GM19455 (cell line): ENCODE results near the gene GIT1.

Source experiments
- ATAC-seq: cut with Tn5 transposase; IDR thresholded peaks from one replicate; pipeline ENCODE4 v1.9.1; 2021; ENCODE audit not compliant: unreplicated experiment

GIT1 gene, protein sequence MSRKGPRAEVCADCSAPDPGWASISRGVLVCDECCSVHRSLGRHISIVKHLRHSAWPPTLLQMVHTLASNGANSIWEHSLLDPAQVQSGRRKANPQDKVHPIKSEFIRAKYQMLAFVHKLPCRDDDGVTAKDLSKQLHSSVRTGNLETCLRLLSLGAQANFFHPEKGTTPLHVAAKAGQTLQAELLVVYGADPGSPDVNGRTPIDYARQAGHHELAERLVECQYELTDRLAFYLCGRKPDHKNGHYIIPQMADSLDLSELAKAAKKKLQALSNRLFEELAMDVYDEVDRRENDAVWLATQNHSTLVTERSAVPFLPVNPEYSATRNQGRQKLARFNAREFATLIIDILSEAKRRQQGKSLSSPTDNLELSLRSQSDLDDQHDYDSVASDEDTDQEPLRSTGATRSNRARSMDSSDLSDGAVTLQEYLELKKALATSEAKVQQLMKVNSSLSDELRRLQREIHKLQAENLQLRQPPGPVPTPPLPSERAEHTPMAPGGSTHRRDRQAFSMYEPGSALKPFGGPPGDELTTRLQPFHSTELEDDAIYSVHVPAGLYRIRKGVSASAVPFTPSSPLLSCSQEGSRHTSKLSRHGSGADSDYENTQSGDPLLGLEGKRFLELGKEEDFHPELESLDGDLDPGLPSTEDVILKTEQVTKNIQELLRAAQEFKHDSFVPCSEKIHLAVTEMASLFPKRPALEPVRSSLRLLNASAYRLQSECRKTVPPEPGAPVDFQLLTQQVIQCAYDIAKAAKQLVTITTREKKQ

GRCh38 chr17:29589524-29590410 lies at the start of gene GIT1:
Gene GIT1, minus strand, starts transcription at chr17:29589648. Its CDS starts 270 bp downstream, at chr17:29589378.
- no peak for ATAC-seq

GRCh38 chr17:29633886-29634285 lies 44.4 kb upstream of the GIT1 start:
- ATAC-seq: no peak

DNA sequence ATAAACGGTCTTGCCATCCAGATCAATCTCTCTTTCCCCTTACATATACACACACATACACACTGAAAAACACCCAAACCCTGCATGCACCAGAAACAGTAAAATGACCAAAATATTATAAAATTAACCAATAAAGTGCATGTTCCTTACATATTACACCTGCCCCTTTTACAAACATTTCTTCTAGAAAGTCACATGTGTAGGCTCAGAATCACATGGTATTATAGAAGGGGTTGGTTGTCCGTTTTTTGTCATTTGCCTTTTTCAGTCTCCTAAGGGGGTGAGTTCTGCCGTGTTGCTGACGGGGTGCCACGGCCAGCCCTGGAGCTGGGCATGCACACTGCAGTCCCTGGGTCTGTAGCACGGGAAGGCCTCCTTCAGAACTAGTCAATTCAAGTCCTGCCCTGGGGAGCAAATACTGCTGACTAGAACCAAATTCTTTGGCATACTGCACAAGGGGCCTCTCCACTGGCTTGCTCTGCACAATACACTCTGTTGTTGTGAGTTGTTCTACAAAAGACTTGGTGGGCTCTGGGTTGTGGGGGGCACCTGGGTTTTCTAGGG lies 41.3 kb upstream of the GIT1 start:
- ATAC-seq: no peak

DNA sequence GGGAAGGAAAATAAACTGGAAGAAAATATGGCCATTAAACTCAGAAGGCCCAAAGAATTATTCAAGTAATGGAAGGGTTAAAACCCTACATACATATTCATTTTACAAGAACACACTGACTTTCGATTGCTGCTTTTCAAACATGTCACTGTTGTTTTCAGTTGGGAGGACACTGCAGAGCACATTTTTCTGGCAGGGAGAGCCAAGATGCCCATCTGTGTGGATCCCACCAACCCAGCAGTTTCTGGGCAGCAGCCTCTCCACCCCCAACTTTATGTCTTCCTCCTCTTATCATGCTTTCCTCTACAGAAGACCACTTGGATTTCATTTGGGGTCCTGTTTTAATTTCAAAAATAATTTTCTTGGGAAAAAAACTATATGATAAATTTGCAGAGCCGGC lies 40.4 kb upstream of the GIT1 start:
- no peak for ATAC-seq

- no peak for ATAC-seq
These were observed 39.2 kb upstream of the GIT1 start for GRCh38 chr17:29628644-29629043.

DNA sequence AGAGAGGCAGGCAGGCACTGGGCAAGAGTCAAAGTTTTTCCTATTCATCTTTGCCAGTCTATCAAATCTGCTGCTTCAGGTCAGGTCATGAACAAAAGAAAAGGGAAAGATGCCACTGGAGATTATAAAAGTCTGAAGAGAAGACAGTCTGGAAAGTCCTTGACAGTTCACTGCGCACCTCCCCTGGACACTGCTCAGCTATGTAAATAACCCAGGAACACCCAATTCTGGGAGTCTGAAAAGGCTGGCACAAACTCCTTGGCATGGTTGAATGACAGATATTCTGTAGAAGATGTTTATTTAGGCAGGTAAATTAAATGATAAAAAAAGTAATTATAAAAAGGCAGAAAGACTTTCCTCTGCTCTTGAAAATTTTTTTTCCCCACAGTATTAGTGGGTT lies 38.5 kb upstream of the GIT1 start:
- no peak for ATAC-seq

DNA sequence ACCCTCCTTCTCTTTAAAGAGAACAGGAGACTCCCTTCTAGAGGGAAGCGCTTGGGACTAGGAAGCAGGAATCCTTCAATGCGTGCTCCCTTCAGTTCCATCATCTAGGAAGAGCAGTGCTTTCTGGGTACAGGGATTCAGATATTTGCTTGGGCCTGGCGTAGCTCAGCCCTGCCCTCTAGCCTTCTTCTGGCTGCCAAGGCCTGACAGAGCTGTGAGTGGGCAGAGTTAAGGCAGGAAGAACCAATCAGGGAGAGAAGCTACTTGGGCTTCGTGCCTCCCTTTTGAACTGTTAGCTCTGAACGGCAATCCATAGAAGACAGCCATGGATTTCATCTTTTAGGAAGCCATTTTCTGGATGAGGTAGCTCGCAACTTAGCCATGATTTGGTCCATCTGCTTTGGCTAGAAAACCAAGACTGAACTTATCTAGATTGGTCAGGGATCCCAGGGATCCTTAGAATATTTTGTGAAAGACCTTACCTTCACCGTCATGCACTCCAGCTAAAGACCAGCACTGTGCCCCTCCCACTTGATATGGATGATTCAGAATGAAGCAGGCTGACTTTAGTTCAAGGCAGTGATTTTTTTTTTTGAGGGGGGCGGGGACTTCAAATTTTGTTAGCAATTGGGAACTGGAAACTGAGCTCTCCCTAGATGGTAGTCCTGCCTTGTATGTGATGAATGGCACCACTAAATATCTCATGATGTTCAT lies 35.7 kb upstream of the GIT1 start:
- no peak for ATAC-seq

DNA sequence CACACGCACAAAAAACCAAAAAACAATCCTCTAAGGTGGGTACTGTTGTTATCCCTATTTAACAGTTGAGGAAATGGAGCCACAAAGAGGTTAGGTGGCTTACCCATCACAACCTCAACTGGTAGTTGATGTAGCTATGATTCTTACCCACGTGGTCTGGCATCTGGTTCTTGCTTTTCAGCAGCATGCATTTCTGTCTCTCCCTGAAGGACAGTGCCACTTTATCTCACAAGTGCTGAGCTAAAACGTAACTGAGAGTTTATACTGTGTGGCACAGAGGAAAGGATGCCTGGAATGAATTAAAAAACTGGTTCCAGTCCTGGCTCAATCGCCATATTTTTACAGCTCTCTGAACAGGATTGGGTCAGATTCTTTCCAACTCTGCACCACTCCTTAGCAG lies 35.1 kb upstream of the GIT1 start:
- ATAC-seq: no peak

DNA sequence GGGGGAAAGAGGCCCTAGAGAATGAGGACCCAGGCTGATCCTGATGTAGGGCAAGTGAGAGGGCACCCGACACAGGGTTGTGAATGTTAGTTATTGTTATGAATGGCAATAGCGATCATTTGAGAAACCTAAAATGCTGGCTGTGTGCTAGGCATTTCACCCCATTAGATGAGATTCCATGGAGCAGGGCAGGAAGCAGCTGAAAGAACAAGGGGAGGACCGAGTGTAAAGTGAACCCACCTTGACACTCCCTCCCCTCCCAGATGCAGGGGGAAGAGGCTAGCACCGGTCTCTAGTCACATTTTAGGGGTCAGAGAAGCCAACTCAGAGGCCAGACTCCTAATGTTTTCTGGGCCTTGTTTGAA lies 33.8 kb upstream of the GIT1 start:
- no peak for ATAC-seq

DNA sequence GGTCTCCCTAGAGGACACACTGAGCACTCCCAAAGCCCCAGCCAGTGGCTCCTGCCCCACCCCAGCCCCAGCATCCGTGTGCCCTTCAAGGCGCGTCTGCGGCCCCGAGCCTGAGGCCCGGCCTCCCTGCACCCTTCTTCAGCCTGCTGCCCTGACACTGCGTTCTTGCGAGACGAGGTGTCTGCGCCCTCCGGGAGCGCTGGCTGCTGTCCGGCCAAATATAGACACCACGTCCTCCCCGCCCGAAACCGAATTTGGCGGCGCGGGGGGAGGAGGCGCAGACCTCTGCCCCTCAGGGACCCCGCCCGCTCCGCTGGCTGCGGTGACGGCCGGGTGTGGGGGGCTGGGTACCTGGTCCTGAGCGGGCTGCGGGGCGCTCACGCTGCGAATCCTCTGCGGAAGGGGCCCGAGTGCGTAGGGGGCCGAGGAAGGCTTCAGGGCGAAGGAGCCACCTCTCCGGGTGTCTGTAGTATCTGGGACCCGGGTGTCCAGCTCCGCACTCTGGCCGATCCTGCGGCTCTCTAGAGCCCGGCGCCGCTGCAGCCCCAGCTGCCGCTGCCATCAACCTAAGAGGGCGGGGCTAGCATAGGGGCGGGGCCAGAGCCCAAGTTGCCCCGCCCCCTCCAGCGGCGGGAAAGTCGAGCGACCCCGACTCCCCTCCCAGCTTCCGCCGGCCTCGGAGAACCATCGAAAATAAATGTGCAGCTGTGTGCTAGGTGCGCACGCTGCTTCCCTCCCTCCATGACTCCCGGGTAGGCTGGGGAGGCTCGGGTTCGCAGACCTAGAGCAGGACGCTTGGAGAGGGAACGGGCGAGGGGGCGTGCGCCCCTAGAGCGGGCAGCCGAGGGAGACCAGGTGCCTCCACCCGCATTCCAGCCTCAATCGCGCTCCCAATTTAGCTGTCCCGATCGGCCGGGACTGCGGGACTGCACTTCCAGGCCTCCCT lies 33.2 kb upstream of the GIT1 start, which contains the start of gene CORO6:
Gene CORO6 (minus strand): TSS at position 576 of the 946 bp plus-strand sequence. CDS start 1,491 bp downstream, outside the sequence.
- ATAC-seq: peak; percentile 47

GRCh38 chr17:29621751-29622194 lies 32.3 kb upstream of the GIT1 start:
- ATAC-seq: no peak

DNA sequence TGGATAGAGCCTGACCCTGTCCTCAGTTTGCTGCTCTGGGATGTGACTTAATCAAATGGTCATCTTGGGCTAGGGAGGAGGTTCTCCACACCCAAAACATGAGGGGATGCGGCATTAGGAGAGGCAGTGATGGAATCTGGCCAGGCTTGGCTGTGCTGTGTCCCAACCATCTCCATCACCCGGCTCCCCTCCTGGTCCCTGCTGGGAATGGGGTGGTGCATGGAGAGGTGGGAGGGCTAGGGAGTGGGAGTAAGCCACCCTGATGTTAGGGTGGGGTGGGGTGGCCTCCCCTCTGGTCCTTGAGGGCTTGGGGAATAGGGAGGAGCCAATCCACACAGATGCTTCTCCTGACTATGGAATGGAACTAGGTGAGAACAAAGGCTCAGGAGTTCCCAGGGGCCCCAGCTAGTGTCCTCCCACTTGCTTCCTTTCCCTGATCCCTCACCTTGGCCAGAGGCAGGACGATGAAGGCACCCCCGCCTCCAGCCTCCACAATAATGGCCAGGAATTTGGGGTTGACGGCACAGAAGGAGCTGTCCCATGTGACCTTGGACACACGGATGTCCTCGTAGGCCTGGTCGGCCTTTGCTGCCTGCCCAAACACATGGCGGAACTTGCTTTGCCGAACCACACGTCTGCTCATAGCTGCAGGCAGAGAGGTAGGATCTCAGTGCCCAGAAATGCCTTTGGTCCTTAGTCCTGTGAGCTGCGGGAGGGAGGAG lies 31.5 kb upstream of the GIT1 start:
- ATAC-seq: no peak

GRCh38 chr17:29620271-29620670 lies 30.8 kb upstream of the GIT1 start:
- ATAC-seq: no peak

DNA sequence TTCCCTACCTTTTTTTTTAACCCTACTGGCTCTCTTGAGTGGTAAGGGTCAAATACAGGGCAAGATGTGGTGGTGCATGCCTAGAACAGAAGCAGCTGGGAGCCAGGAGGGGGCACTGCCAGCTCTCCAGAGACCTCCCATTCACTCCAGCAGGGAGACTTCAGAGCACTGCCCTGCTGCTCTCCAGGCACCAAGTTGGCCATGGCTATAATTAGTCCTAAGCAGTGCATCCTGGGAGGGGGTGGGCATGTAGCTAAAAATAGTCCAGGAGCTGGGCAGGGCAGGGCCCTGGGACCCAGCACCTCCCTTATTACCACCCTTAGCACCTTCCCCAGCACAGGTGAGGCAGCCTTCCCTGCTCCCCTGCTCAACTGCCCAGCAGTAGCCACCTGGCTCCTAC lies 29.8 kb upstream of the GIT1 start:
- ATAC-seq: no peak

DNA sequence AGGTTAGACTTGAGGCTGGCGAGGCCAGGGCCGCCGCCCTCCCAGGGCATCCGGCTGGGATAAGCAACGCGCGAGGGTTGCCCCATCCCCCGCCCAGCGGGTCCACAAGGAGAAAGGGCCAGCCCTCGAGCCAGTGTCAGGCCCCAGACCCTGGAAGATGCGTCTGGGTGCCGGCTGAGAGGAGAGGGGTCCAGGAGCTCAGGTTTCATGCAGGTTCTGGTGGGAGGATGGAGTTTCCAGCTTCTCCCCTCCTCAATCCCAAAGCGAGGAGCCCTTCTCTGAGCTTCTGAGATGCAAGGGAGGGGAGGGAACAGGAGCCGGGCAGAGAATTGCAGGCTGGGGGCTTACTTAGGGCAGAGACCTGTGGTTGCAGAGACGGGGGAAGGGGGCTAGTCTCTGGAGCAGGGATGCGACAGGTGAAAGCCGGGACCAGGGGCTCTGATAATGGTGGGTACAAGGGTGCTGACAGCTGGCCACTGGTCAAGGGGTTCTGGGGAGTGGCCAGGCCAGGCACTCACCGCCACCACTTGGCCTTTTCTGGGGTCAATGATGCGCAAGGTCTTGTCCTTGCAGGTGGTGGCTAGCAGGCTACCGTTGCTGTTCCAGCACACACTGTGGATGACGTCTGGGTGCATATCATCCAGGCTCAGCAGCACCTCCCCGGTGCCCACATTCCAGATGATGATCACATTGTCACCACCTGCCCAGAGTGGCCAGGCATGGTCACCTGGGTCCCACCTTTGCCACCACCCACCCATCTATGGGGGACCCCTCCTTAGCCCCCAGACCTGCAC lies 29.0 kb upstream of the GIT1 start:
- no peak for ATAC-seq

DNA sequence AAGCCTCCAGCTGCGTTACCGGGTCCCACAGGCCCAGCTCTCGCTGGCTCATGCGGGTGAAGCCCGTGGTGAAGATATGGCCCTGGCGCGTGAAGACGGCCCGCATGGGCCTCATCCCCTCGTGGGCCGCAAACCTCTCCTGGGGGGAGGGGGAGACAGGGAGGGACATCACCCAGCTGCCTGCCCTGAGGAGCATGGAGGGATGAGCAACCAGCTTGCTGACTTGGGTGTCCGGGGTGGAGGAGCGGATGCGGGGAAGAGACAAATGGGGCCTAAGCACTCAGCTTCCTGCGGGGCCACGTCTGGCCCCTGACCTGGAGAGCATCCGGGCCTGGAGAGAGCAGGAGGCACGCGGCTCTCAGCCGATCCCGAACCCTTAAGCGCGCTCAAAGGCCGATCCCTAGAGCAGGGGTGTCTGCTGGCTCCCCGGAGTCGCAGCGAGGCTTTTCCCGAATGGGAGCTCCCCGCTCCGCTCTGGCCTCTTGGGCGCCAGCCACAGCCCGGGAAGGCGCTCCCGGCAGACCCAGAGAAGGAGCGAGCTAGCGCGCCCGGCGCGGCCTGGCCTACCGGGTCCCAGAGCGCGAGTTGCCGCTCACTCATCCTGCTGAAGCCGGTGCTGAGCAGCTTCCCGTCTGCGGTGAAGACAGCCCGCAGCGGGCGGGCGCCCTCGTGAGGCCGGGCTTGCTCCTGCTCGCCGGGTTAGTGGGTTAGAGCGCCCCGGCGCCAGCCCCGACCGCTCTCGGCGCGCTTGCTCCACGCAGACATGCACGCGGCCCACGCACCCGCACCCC lies 28.2 kb upstream of the GIT1 start:
- ATAC-seq: no peak

DNA sequence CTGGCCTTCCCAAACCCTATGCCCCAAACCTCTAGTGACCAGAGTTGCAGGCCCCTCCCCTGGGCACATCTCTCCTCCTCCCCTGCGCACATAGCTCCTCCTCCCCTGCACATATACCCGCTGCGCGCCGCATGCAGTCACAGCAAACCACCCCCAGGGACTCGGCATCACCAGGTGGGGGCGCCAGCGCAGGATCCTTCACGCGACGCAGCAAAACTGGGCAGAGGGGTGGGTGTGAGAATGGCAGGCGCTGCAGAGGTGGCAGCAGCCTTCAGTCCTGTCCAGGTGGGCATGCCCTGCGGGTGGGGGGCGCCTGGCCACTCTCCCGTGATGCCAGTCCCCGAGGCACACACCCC lies 27.7 kb upstream of the GIT1 start:
- peak; percentile 34 for ATAC-seq
